GM18867 (cell line): ENCODE data around the gene NOLC1.

Experiments
- ATAC-seq: cut with Tn5 transposase; IDR thresholded peaks from one replicate; pipeline ENCODE4 v1.9.1; 2021; ENCODE audit warnings: mild to moderate bottlenecking, moderate library complexity; ENCODE audit not compliant: unreplicated experiment

NOLC1 gene

GRCh38 chr10:102121739-102122372 is 30.3 kb upstream of the NOLC1 start:
- no peak for ATAC-seq

- ATAC-seq: no peak
These were observed 29.7 kb upstream of the NOLC1 start for GRCh38 chr10:102122450-102122849.

GRCh38 chr10:102123223-102123622 is 29.0 kb upstream of the NOLC1 start:
- no peak for ATAC-seq

GRCh38 chr10:102131286-102132170 is 20.7 kb upstream of the NOLC1 start:
- no peak for ATAC-seq

- no peak for ATAC-seq
These were observed 20.0 kb upstream of the NOLC1 start for GRCh38 chr10:102132193-102132562.

GRCh38 chr10:102132563-102133372 is 19.4 kb upstream of the NOLC1 start, which contains the start of gene PPRC1:
PPRC1 (plus strand) TSS chr10:102133040; CDS start chr10:102133069, 29 bp downstream.
- ATAC-seq: peak; percentile 87

- peak; percentile 8 for ATAC-seq
These were observed 18.6 kb upstream of the NOLC1 start for GRCh38 chr10:102133373-102134195.

- ATAC-seq: no peak
These were observed 17.8 kb upstream of the NOLC1 start for GRCh38 chr10:102134416-102134815.

- ATAC-seq: no peak
These were observed 16.1 kb upstream of the NOLC1 start for GRCh38 chr10:102135956-102136526.

- no peak for ATAC-seq
These were observed 12.7 kb upstream of the NOLC1 start for GRCh38 chr10:102139281-102140110.

GRCh38 chr10:102140218-102140617 is 12.0 kb upstream of the NOLC1 start:
- ATAC-seq: no peak

GRCh38 chr10:102140913-102141540 is 11.2 kb upstream of the NOLC1 start:
- ATAC-seq: no peak

- no peak for ATAC-seq
These were observed 10.5 kb upstream of the NOLC1 start for GRCh38 chr10:102141583-102142107.

- ATAC-seq: no peak
These were observed 5.2 kb upstream of the NOLC1 start for GRCh38 chr10:102146971-102147428.

GRCh38 chr10:102147561-102147960 is 4.6 kb upstream of the NOLC1 start:
- no peak for ATAC-seq

GRCh38 chr10:102148275-102148674 is 3.9 kb upstream of the NOLC1 start:
- ATAC-seq: no peak

GRCh38 chr10:102150970-102151773 is 1.0 kb upstream of the NOLC1 start:
- ATAC-seq: no peak

- ATAC-seq: peak; percentile 29
These were observed 329 bp downstream of the NOLC1 start for GRCh38 chr10:102152545-102152890.
